ENCODE results near the gene KIF4A. TPM values are rescaled to one million over a fixed set of nuclear protein-coding genes. Genes with fewer than 3 reads are reported as not detected.
A peak's percentile ranks its signal among the peaks of the same experiment; 100 is the strongest.

The KIF4A gene
- total and polyA plus RNA-seq, 10 of the 15 experiments (the other 5 are each of a cell fraction or from before 2014, with no cell fraction given), result 10.8 to 28.8 (median 22.5) TPM

- ATAC-seq, result peak; percentile 38; the same call in 2 of the 3 replicates
- H3K36me3 ChIP-seq (ENCODE audit: control insufficient read depth in 2 of 2, insufficient read depth in 2 of 2, low read length in 1 of 2), result no peaks in the 10 kb centered on the region
- H3K4me3 ChIP-seq, result no peak within 1 kb of the TSS
- H4K20me1 ChIP-seq (ENCODE audit: control insufficient read depth, insufficient read depth), result no peaks in the 10 kb centered on the region
- no peaks in the 10 kb centered on the region for H3K4me1 ChIP-seq (ENCODE audit: control insufficient read depth, insufficient read depth, low read length)
- no peak within 1 kb of the TSS for H3K27ac ChIP-seq (ENCODE audit: control insufficient read depth, insufficient read depth)
- H3K79me2 ChIP-seq (ENCODE audit: control insufficient read depth, insufficient read depth, low read length), result no peaks in the 10 kb centered on the region
- H3K4me2 ChIP-seq (ENCODE audit: control insufficient read depth, insufficient read depth), result no peak within 1 kb of the TSS
- H2AFZ ChIP-seq (ENCODE audit: control insufficient read depth, low read depth, low read length), result no peak within 1 kb of the TSS
- RAD21 ChIA-PET (ENCODE audit: unreplicated experiment), result interaction anchor here (1.4 kb wide), 1 partner anchor 9 kb away, joined by 5 read pairs; no protein-coding TSS in a partner anchor
- H3K27me3 ChIP-seq (replicated peaks in 1 of 2; ENCODE audit: control insufficient read depth in 2 of 2, insufficient read depth in 2 of 2, low read length in 1 of 2), result peaks cover 0 to 3% of the 10 kb centered on the region in 2 experiments; a peak in 3 of 4 replicates
- POLR2A ChIA-PET, result no interaction called here
- TF ChIP-seq ZNF622 (IDR thresholded peaks at IDR 0.05) (no peak), NFYB (IDR thresholded peaks at IDR 0.05; ENCODE audit: insufficient read depth, low read depth, low read length) (peak; percentile 81)
- no TSS peak for BruUV-seq (replicated peaks)
- WGBS (ENCODE audit: insufficient coverage, insufficient replicate concordance, low lambda C conversion rate, missing lambda C conversion rate), result 25% methylated on average over 19 of the region's 21 CpGs
- in situ Hi-C loops (cut with MboI) (loop anchor here (25.0 kb wide), 1 partner anchor 407 kb away; the partner anchor contains the start of gene AWAT2), intact Hi-C loops (cut with micrococcal nuclease; ENCODE audit: unreplicated experiment) (loop anchor here (10.0 kb wide), 1 partner anchor 60 kb away; no protein-coding TSS in a partner anchor)
- no peaks in the 10 kb centered on the region for H3K9me3 ChIP-seq (replicated peaks; ENCODE audit: control insufficient read depth, insufficient read depth, low read length)
- no peak for DNase-seq (ENCODE audit: low read depth, low spot score)
- H3K9ac ChIP-seq (ENCODE audit: control insufficient read depth, insufficient read depth, low read length), result no peak within 1 kb of the TSS
- CTCF ChIA-PET, result interaction anchor here (1.1 to 1.5 kb wide), 2 partner anchors 8 to 15 kb away, joined by 4 to 5 read pairs; no protein-coding TSS in a partner anchor
- SMC1A ChIA-PET (ENCODE audit: uncharacterized antibody, unreplicated experiment), result interaction anchor here (1.1 kb wide), 1 partner anchor 30 kb away, joined by 3 read pairs; no protein-coding TSS in a partner anchor
- FAIRE-seq, result no peak
Observed at GRCh38 chrX:70444326-70444945, 154.5 kb downstream of the KIF4A start, which contains the start of gene DLG3. Gene DLG3 (plus strand): TSS chrX:70444835. CDS start chrX:70445202, 367 bp downstream.

- FAIRE-seq (no peak), ATAC-seq (peak; percentile 15; the same call in 2 of the 3 replicates), DNase-seq (ENCODE audit: low read depth, low spot score) (no peak)
- H3K4me2 ChIP-seq (ENCODE audit: control insufficient read depth, insufficient read depth), result no peak overlapping the region
- CTCF ChIA-PET, result interaction anchor here (1.1 to 1.5 kb wide), 2 partner anchors 7 to 16 kb away, joined by 4 to 5 read pairs; no protein-coding TSS in a partner anchor
- RAD21 ChIA-PET (ENCODE audit: unreplicated experiment), result no interaction called here
- intact Hi-C loops (cut with micrococcal nuclease; ENCODE audit: unreplicated experiment), result loop anchor here (10.0 kb wide), 1 partner anchor 60 kb away; no protein-coding TSS in a partner anchor
- H3K27me3 ChIP-seq (replicated peaks in 1 of 2; ENCODE audit: control insufficient read depth in 2 of 2, insufficient read depth in 2 of 2, low read length in 1 of 2), result peaks cover 0 to 3% of the 10 kb centered on the region in 2 experiments; a peak in 3 of 4 replicates
- no peaks in the 10 kb centered on the region for H4K20me1 ChIP-seq (ENCODE audit: control insufficient read depth, insufficient read depth)
- in situ Hi-C loops (cut with MboI), result loop anchor here (25.0 kb wide), 1 partner anchor 408 kb away; the partner anchor contains the start of gene AWAT2
- POLR2A ChIA-PET, result no interaction called here
- no peak overlapping the region for H2AFZ ChIP-seq (ENCODE audit: control insufficient read depth, low read depth, low read length)
- no peak overlapping the region for H3K4me3 ChIP-seq
- no TSS peak for BruUV-seq (replicated peaks)
- SMC1A ChIA-PET (ENCODE audit: uncharacterized antibody, unreplicated experiment), result no interaction called here
- H3K9ac ChIP-seq (ENCODE audit: control insufficient read depth, insufficient read depth, low read length), result no peak overlapping the region
- 36% methylated on average over 28 of the region's 61 CpGs for WGBS (ENCODE audit: insufficient coverage, insufficient replicate concordance, low lambda C conversion rate, missing lambda C conversion rate)
- no peaks in the 10 kb centered on the region for H3K4me1 ChIP-seq (ENCODE audit: control insufficient read depth, insufficient read depth, low read length)
- H3K9me3 ChIP-seq (replicated peaks; ENCODE audit: control insufficient read depth, insufficient read depth, low read length), result no peaks in the 10 kb centered on the region
- H3K36me3 ChIP-seq (ENCODE audit: control insufficient read depth in 2 of 2, insufficient read depth in 2 of 2, low read length in 1 of 2), result no peaks in the 10 kb centered on the region
- H3K27ac ChIP-seq (ENCODE audit: control insufficient read depth, insufficient read depth), result no peak overlapping the region
- no peaks in the 10 kb centered on the region for H3K79me2 ChIP-seq (ENCODE audit: control insufficient read depth, insufficient read depth, low read length)
- TF ChIP-seq BACH1 (IDR thresholded peaks at IDR 0.05; ENCODE audit: borderline replicate concordance), result no peak
- no peak for TF ChIP-seq SRF (IDR thresholded peaks at IDR 0.05; ENCODE audit: low read depth in 2 of 2, low read length in 2 of 2)
- TF ChIP-seq ZBTB33 (IDR thresholded peaks at IDR 0.05), result no peak
- no peak for TF ChIP-seq RFX5 (IDR thresholded peaks at IDR 0.05; ENCODE audit: low read depth, low read length)
- TF ChIP-seq ATF3 (IDR thresholded peaks at IDR 0.05; ENCODE audit: borderline replicate concordance, extremely low read depth, low read depth, low read length), result no peak
- TF ChIP-seq SIX5 (IDR thresholded peaks at IDR 0.05; ENCODE audit: low read depth, low read length, severe bottlenecking), result no peak
- TF ChIP-seq SMARCA5 (IDR thresholded peaks at IDR 0.05), result no peak
- TF ChIP-seq SKIL (IDR thresholded peaks at IDR 0.05; ENCODE audit: low read depth, poor library complexity, severe bottlenecking), result no peak
Observed at GRCh38 chrX:70444946-70445656, 155.2 kb downstream of the KIF4A start.

Data from GM12878 (cell line).